Measurements from ENCODE around the gene CCER1. TPM values are rescaled to one million over a fixed set of nuclear protein-coding genes. Genes with fewer than 3 reads are reported as not detected.

CCER1 gene
- total and polyA plus RNA-seq, 2 experiments from 2014 or later = not detected

- no peaks in the 10 kb centered on the region for H3K36me3 ChIP-seq (ENCODE audit: insufficient read depth)
- Mint-ChIP-seq H3K4me1 (no peaks in the 10 kb centered on the region), H3K36me3 (ENCODE audit: low read depth) (no peaks in the 10 kb centered on the region; the same call in 2 of the 3 replicates), H3K27ac (no peak overlapping the region), H3K9me3 (no peaks in the 10 kb centered on the region), H3K4me3 (no peak overlapping the region), H3K27me3 (ENCODE audit: insufficient read depth, low read depth, poor library complexity) (peaks cover 4% of the 10 kb centered on the region)
- H3K27me3 ChIP-seq (ENCODE audit: insufficient read depth) = no peaks in the 10 kb centered on the region
- H4K20me1 ChIP-seq (replicated peaks; ENCODE audit: insufficient read depth) = no peaks in the 10 kb centered on the region
- no peak overlapping the region for H3K27ac ChIP-seq (ENCODE audit: low read depth)
- no peaks in the 10 kb centered on the region for H3K79me2 ChIP-seq (replicated peaks; ENCODE audit: insufficient read depth)
- no peak overlapping the region for H3K4me3 ChIP-seq
- H3K9me2 ChIP-seq (ENCODE audit: insufficient read depth) = no peaks in the 10 kb centered on the region
- no peak for DNase-seq (ENCODE audit: low spot score)
- no peaks in the 10 kb centered on the region for H3K4me1 ChIP-seq (ENCODE audit: insufficient read depth)
- no peak overlapping the region for H3K4me2 ChIP-seq
- ATAC-seq = no peak
- TF ChIP-seq EZH2 (IDR thresholded peaks at IDR 0.05; ENCODE audit: low read depth, unreplicated experiment) (no peak), CREB1 (CRISPR knock-in tag; IDR thresholded peaks at IDR 0.05; ENCODE audit: low read depth) (no peak), ZNF114 (CRISPR knock-in tag; IDR thresholded peaks at IDR 0.05) (no peak), JUNB (IDR thresholded peaks at IDR 0.05; ENCODE audit: unreplicated experiment) (no peak), NANOG (IDR thresholded peaks at IDR 0.05; ENCODE audit: borderline replicate concordance) (no peak), EZH2phosphoT487 (IDR thresholded peaks at IDR 0.05; ENCODE audit: unreplicated experiment) (no peak), STAT1 (IDR thresholded peaks at IDR 0.05; ENCODE audit: unreplicated experiment) (no peak), POLR2AphosphoS5 (IDR thresholded peaks at IDR 0.05; ENCODE audit: low read depth) (no peak), ZNF331 (CRISPR knock-in tag; IDR thresholded peaks at IDR 0.05; ENCODE audit: low read depth) (no peak), ZNF462 (CRISPR knock-in tag; IDR thresholded peaks at IDR 0.05) (no peak)
- TF ChIP-seq, protein P1, sequence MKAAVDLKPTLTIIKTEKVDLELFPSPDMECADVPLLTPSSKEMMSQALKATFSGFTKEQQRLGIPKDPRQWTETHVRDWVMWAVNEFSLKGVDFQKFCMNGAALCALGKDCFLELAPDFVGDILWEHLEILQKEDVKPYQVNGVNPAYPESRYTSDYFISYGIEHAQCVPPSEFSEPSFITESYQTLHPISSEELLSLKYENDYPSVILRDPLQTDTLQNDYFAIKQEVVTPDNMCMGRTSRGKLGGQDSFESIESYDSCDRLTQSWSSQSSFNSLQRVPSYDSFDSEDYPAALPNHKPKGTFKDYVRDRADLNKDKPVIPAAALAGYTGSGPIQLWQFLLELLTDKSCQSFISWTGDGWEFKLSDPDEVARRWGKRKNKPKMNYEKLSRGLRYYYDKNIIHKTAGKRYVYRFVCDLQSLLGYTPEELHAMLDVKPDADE (IDR thresholded peaks at IDR 0.05) = no peak
- TF ChIP-seq, protein P2, sequence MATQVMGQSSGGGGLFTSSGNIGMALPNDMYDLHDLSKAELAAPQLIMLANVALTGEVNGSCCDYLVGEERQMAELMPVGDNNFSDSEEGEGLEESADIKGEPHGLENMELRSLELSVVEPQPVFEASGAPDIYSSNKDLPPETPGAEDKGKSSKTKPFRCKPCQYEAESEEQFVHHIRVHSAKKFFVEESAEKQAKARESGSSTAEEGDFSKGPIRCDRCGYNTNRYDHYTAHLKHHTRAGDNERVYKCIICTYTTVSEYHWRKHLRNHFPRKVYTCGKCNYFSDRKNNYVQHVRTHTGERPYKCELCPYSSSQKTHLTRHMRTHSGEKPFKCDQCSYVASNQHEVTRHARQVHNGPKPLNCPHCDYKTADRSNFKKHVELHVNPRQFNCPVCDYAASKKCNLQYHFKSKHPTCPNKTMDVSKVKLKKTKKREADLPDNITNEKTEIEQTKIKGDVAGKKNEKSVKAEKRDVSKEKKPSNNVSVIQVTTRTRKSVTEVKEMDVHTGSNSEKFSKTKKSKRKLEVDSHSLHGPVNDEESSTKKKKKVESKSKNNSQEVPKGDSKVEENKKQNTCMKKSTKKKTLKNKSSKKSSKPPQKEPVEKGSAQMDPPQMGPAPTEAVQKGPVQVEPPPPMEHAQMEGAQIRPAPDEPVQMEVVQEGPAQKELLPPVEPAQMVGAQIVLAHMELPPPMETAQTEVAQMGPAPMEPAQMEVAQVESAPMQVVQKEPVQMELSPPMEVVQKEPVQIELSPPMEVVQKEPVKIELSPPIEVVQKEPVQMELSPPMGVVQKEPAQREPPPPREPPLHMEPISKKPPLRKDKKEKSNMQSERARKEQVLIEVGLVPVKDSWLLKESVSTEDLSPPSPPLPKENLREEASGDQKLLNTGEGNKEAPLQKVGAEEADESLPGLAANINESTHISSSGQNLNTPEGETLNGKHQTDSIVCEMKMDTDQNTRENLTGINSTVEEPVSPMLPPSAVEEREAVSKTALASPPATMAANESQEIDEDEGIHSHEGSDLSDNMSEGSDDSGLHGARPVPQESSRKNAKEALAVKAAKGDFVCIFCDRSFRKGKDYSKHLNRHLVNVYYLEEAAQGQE (IDR thresholded peaks at IDR 0.05; ENCODE audit: unreplicated experiment) = no peak
- TF ChIP-seq, protein P3, sequence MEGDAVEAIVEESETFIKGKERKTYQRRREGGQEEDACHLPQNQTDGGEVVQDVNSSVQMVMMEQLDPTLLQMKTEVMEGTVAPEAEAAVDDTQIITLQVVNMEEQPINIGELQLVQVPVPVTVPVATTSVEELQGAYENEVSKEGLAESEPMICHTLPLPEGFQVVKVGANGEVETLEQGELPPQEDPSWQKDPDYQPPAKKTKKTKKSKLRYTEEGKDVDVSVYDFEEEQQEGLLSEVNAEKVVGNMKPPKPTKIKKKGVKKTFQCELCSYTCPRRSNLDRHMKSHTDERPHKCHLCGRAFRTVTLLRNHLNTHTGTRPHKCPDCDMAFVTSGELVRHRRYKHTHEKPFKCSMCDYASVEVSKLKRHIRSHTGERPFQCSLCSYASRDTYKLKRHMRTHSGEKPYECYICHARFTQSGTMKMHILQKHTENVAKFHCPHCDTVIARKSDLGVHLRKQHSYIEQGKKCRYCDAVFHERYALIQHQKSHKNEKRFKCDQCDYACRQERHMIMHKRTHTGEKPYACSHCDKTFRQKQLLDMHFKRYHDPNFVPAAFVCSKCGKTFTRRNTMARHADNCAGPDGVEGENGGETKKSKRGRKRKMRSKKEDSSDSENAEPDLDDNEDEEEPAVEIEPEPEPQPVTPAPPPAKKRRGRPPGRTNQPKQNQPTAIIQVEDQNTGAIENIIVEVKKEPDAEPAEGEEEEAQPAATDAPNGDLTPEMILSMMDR (conservative IDR thresholded peaks at IDR 0.05; ENCODE audit: low read depth in 2 of 2) = no peak
- no peaks in the 10 kb centered on the region for H3F3A ChIP-seq (replicated peaks; ENCODE audit: low read depth)
- H2AFZ ChIP-seq = no peak overlapping the region
Measured at GRCh38 chr12:90954428-90954827, 548 bp downstream of the CCER1 start.
